Adrenal gland (tissue), 12 donors: ENCODE data around the gene OR8G5. TPM values are rescaled to one million over a fixed set of nuclear protein-coding genes. Genes with fewer than 3 reads are reported as not detected.

Source experiments
- DNase-seq, 7 donors: peaks; one replicate each; pipeline ENCODE4 v3.0.0-alpha.2; 2019 to 2020
- H3K27ac ChIP-seq, 5 donors: fragments of 200-600 bp; sonication (generic) in 4 of 5; 1 replicate in 3 of 5; 2 replicates in 2 of 5; pipeline versions ENCODE4 v1.5.1 to v1.8.0; 2016 to 2020; ENCODE audit warnings: mild to moderate bottlenecking in 1 of 5
- H3K27me3 ChIP-seq: fragments of 200-600 bp; 2 replicates; pipeline ENCODE4 v1.8.0; 2021
- H3K36me3 ChIP-seq, 2 donors: fragments of 200-600 bp; replicated peaks in 1 of 2; 1 replicate in 1 of 2; 2 replicates in 1 of 2; pipeline versions ENCODE4 v1.5.1 to v1.8.0; 2018 to 2022
- H3K4me1 ChIP-seq, 2 donors: fragments of 200-600 bp; replicated peaks in 1 of 2; 1 replicate in 1 of 2; 2 replicates in 1 of 2; pipeline versions ENCODE4 v1.5.1 to v1.8.0; 2018 to 2021
- H3K4me3 ChIP-seq, 4 donors: fragments of 200-600 bp; sonication (generic) in 3 of 4; one replicate each; pipeline ENCODE4 v1.5.1; 2016 to 2018
- H3K9me3 ChIP-seq, 3 donors: fragments of 200-600 bp; sonication (generic) in 1 of 3; replicated peaks in 1 of 3; 1 replicate in 2 of 3; 2 replicates in 1 of 3; pipeline versions ENCODE4 v1.5.1 to v1.8.0; 2016 to 2021
- CTCF ChIP-seq, 6 experiments: fragments of 450-650 bp in 4 of 6; fragments of 200-600 bp in 2 of 6; sonication (generic) in 1 of 6; IDR thresholded peaks; 1 replicate in 5 of 6; 2 replicates in 1 of 6; pipeline versions ENCODE4 v1.5.1 to v1.8.0; 2016 to 2021; ENCODE audit warnings: antibody characterized with exemption in 6 of 6, mild to moderate bottlenecking in 2 of 6, moderate library complexity in 1 of 6
- POLR2A ChIP-seq, 2 donors: fragments of 450-650 bp; IDR thresholded peaks; one replicate each; pipeline ENCODE4 v1.6.1; 2017; ENCODE audit warnings: antibody characterized with exemption in 2 of 2, mild to moderate bottlenecking in 2 of 2, moderate library complexity in 1 of 2
- WGBS, 4 donors: extraction: QIAGEN DNeasy Blood & Tissue Kit in 2 of 4; methylation state at CpG; one replicate each; pipeline versions ENCODE4 v1.1.5 to v1.1.7; 2013 to 2017; 5-methylcytosine and 5-hydroxymethylcytosine counted together
- intact Hi-C, 2 donors: fragments of 100-400 bp; cut with DNase I; formaldehyde crosslinking; loops; one replicate each; pipeline versions ENCODE4 v1.14.1 to v1.15.0; 2022 to 2023
- polyA plus RNA-seq, 3 donors: library from polyadenylated mRNA; stranded (reverse); fragments of 200-250 nt in 2 of 3; fragments of 350-450 nt in 1 of 3; fragmentation: Illumina TruSeq in 1 of 3; extraction: RNeasy Lipid Tissue Mini Kit (QIAGEN cat#74804) in 1 of 3; gene quantifications; one replicate each; pipeline ENCODE4 v1.2.3, GENCODE V29; 2013 to 2014
- total RNA-seq, 9 donors: library from RNA; depleted of rRNA in 4 of 9; stranded (reverse); fragments of >200 nt in 4 of 9; fragments of 120-200 nt in 1 of 9; fragmentation: NEBNext Ultra II Directional in 1 of 9; extraction: Animal tissue kit (Norgen Biotek cat#: 25700) in 1 of 9; gene quantifications; one replicate each; pipeline versions ENCODE4 v1.1.0 to v1.2.4, GENCODE V29; 2013 to 2023
- donor health status: healthy with polysubstance abuse.
- donor health status: Bipolar disorder and iron deficiency.
- donor health status: DM: yes; HTN: yes; CAD: no.
- donor health status: DM: no; HTN: no; CAD: no.
- donor health status: DM: no; HTN: no; CAD: no.
- donor health status: DM: yes; HTN: yes; CAD: no.

Gene OR8G5
- total and polyA plus RNA-seq, 12 donors: not detected

- TF ChIP-seq CTCF (IDR thresholded peaks at IDR 0.05) (no peak), POLR2A (IDR thresholded peaks at IDR 0.05) (no peak)
- Histone ChIP-seq H3K4me1 (no peaks in the 10 kb centered on the region), H3K36me3 (no peaks in the 10 kb centered on the region), H3K4me3 (no peak overlapping the region), H3K9me3 (no peaks in the 10 kb centered on the region), H3K27me3 (no peaks in the 10 kb centered on the region), H3K27ac (no peak overlapping the region)
- no peak for DNase-seq
- intact Hi-C loops: no loop called here
Measured at GRCh38 chr11:124310721-124311120, 54.5 kb downstream of the OR8G5 start.

- intact Hi-C loops: no loop called here
- no peak for DNase-seq
- Histone ChIP-seq H3K4me3 (no peak overlapping the region), H3K36me3 (no peaks in the 10 kb centered on the region), H3K9me3 (no peaks in the 10 kb centered on the region), H3K27ac (no peak overlapping the region), H3K27me3 (no peaks in the 10 kb centered on the region), H3K4me1 (no peaks in the 10 kb centered on the region)
- WGBS, 4 donors: 71 to 84% (median 75%) methylated on average over 5 of the region's 5 CpGs
- TF ChIP-seq CTCF (IDR thresholded peaks at IDR 0.05) (no peak), POLR2A (IDR thresholded peaks at IDR 0.05) (no peak)
Measured at GRCh38 chr11:124311269-124311668, 55.1 kb downstream of the OR8G5 start.

GRCh38 chr11:124311670-124312069, 55.5 kb downstream of the OR8G5 start:
- Histone ChIP-seq H3K4me3 (no peak overlapping the region), H3K27ac (no peak overlapping the region), H3K36me3 (no peaks in the 10 kb centered on the region), H3K27me3 (no peaks in the 10 kb centered on the region), H3K9me3 (no peaks in the 10 kb centered on the region), H3K4me1 (no peaks in the 10 kb centered on the region)
- no peak for DNase-seq
- TF ChIP-seq POLR2A (IDR thresholded peaks at IDR 0.05) (no peak), CTCF (IDR thresholded peaks at IDR 0.05) (no peak)
- intact Hi-C loops: no loop called here

- no peaks in the 10 kb centered on the region for H3K4me1 ChIP-seq
- TF ChIP-seq CTCF (IDR thresholded peaks at IDR 0.05) (no peak), POLR2A (IDR thresholded peaks at IDR 0.05) (no peak)
- H3K9me3 ChIP-seq: no peaks in the 10 kb centered on the region
- intact Hi-C loops: no loop called here
- no peak overlapping the region for H3K4me3 ChIP-seq
- H3K27ac ChIP-seq: no peak overlapping the region
- no peaks in the 10 kb centered on the region for H3K36me3 ChIP-seq
- no peak for DNase-seq
- H3K27me3 ChIP-seq: no peaks in the 10 kb centered on the region
- WGBS, 4 donors: 75 to 89% (median 81%) methylated on average over 4 of the region's 4 CpGs
Measured at GRCh38 chr11:124313131-124313530, 57.0 kb downstream of the OR8G5 start.
